ENCODE measurements around the gene ANKS1B. TPM values are rescaled to one million over a fixed set of nuclear protein-coding genes. Genes with fewer than 3 reads are reported as not detected.
A peak's percentile ranks its signal among the peaks of the same experiment; 100 is the strongest.

The ANKS1B gene
- total and polyA plus RNA-seq, 3 experiments from 2014 or later, result 0.39 to 0.60 TPM; not detected in 1

DNA sequence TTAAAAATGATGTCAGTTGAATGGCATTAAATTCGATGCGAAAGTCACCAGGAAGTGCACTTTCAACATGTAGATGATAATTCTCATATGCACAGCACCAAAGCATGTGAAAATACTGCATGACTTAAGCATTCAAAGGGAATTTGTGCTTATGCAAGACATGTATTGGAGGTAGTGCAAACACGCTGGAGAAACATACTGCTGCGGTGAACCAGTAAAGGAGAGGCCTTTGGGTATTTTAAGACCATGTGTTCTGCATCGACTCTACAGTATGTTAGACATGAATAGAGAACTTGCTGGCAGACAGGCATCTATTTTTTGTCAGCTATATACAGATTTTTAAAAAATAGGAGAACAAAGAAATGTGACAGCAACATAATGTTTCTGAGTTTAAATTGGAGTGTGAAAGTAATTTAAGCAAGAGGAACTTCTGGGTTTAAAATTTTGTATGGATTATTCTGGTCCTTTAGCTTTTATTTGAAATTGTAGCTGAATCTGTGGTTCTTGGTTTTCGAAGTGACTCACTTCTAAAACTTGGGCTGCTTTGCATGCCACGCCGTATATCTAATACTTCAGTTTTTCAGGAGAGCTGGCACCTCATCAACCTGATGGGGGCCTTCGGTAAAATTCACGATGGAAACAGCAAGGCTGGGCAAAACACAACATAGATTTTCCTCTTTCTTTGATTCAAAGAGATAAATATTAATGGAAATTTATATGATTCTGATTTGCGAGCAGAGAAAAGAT is 930.9 kb downstream of the ANKS1B start:
- Histone ChIP-seq H3K4me1 (ENCODE audit: insufficient read depth, low read length) (no peaks in the 10 kb centered on the region), H3K27me3 (ENCODE audit: insufficient read depth, low read length, poor library complexity, severe bottlenecking) (no peaks in the 10 kb centered on the region), H3K9me3 (ENCODE audit: low read length) (no peaks in the 10 kb centered on the region), H3K4me3 (ENCODE audit: low read length) (no peak overlapping the region), H3K36me3 (ENCODE audit: insufficient read depth, low read length) (no peaks in the 10 kb centered on the region), H3K27ac (ENCODE audit: low read depth, low read length) (no peak overlapping the region)
- CTCF ChIA-PET, result interaction anchor here (1.5 kb wide), 1 partner anchor 9 kb away, joined by 6 read pairs; no protein-coding TSS in a partner anchor
- Mint-ChIP-seq H3K27ac (no peak overlapping the region), H3K4me1 (no peaks in the 10 kb centered on the region), H3K36me3 (no peaks in the 10 kb centered on the region), H3K27me3 (no peaks in the 10 kb centered on the region), H3K4me3 (no peak overlapping the region), H3K9me3 (no peaks in the 10 kb centered on the region)
- POLR2A ChIA-PET, result no interaction called here
- no peak for DNase-seq

DNA sequence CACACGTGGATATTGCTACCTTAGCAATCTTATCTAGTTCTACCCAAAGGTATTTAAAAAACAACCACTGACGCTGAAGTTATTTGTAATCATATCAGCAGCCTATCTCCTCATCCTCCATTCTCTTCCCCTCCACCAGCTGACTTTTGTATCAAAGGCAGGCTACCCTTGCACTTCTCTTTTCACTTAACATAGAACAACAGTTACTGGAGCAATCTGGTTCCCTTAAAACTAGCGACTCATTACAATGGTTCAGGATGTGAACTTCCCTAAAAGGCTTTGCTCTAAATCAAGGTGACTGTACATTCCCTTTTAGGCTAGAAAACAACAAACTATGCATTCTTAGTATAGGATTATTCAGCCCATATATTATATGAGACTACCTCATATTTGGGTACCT is 935.0 kb downstream of the ANKS1B start:
- Mint-ChIP-seq H3K27ac (peak overlapping the region in 1 of 8 donors; percentile 8), H3K27me3 (no peaks in the 10 kb centered on the region), H3K4me3 (no peak overlapping the region), H3K36me3 (no peaks in the 10 kb centered on the region), H3K9me3 (peaks cover 0 to 9% (median 6%) of the 10 kb centered on the region in 5 donors), H3K4me1 (no peaks in the 10 kb centered on the region)
- Histone ChIP-seq H3K9me3 (ENCODE audit: low read length) (no peaks in the 10 kb centered on the region), H3K4me3 (ENCODE audit: low read length) (no peak overlapping the region), H3K4me1 (ENCODE audit: insufficient read depth, low read length) (no peaks in the 10 kb centered on the region), H3K27ac (ENCODE audit: low read depth, low read length) (no peak overlapping the region), H3K27me3 (ENCODE audit: insufficient read depth, low read length, poor library complexity, severe bottlenecking) (no peaks in the 10 kb centered on the region), H3K36me3 (ENCODE audit: insufficient read depth, low read length) (no peaks in the 10 kb centered on the region)
- ChIA-PET CTCF (no interaction called here), POLR2A (no interaction called here)
- no peak for DNase-seq

DNA sequence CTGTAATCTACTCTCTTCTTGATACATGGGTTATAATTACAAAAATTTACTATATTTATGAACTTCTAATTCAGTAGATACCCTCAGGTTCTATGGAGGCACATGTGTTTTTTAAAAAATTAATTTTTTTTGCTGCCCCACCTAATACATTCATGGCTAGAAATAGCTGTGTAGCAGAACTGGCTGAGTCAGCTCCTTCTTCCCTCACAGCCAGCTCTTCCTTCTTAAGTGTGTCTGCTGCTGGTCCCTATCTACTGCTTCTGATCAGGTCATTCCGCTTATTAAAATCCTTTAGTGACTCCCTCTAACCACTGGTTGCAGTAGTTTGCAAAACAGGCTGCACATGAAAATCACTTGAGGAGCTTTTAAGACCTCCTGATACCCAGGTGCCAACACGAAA is 939.6 kb downstream of the ANKS1B start:
- CTCF ChIA-PET, result interaction anchor here (1.6 to 2.1 kb wide), 3 partner anchors 8 to 11 kb away, joined by 5 to 8 read pairs (median 6); no protein-coding TSS in a partner anchor

DNA sequence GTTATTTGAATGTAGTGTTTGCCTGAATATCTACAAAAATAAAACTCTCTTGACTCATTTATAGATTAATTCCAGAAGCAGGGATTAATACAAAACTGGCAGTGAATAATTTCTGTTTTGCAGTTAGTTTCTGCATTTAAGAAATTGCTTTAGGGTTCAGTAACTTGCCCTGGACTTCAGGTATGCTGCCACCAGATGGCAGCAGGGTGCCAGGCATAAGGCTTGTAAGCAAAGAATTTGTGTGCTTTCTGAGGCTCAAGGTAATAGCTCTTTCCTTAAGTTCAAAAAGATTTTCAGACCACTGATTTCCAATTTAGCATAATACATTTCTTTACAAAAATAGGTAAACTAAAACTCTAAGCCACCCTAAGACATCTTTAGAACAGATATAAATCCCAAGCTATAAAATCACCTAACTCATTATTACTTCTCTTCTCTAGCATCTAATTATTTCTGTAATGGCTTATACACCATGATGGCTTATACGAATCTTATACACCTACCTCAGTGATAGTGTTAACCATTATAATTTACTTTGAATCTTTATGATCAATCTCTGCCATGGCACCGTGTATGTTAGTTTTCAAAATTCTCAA is 941.3 kb downstream of the ANKS1B start:
- CTCF ChIA-PET, result interaction anchor here (1.9 to 2.1 kb wide), 2 partner anchors 10 to 12 kb away, joined by 5 to 8 read pairs; no protein-coding TSS in a partner anchor
- no peak overlapping the region for H3K4me3 ChIP-seq (ENCODE audit: low read length)
- no peak overlapping the region for H3K27ac Mint-ChIP-seq

More for the DNA sequence above, 939.6 kb downstream of the ANKS1B start:
- Histone ChIP-seq H3K4me1 (ENCODE audit: insufficient read depth, low read length) (no peaks in the 10 kb centered on the region), H3K36me3 (ENCODE audit: insufficient read depth, low read length) (no peaks in the 10 kb centered on the region), H3K27ac (ENCODE audit: low read depth, low read length) (no peak overlapping the region), H3K4me3 (ENCODE audit: low read length) (no peak overlapping the region), H3K27me3 (ENCODE audit: insufficient read depth, low read length, poor library complexity, severe bottlenecking) (no peaks in the 10 kb centered on the region), H3K9me3 (ENCODE audit: low read length) (no peaks in the 10 kb centered on the region)
- no peak for DNase-seq
- Mint-ChIP-seq H3K4me3 (no peak overlapping the region), H3K36me3 (no peaks in the 10 kb centered on the region), H3K4me1 (no peaks in the 10 kb centered on the region), H3K27ac (no peak overlapping the region), H3K9me3 (peaks cover 0 to 9% (median 6%) of the 10 kb centered on the region in 5 donors), H3K27me3 (peaks cover 4% of the 10 kb centered on the region in 2 donors)
- POLR2A ChIA-PET, result no interaction called here

DNA sequence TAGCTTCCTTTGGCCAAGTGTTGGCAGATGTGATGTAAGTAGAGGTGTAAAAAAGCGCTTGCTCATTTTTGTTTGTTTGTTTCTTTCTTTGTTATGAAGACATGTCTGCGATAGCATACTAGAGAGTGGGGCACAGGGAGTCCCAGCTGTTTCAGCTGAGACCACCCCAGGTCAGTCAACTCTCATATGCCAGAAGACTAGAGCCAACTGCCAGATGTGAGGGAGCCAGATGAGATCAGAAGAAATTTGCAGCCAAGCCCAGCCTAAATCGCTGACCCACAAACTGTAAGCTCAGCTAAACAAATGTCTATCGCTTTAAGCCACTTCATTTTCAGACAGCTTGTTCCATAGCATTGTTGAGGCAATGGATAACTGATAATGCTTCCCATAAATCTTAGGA is 942.5 kb downstream of the ANKS1B start:
- DNase-seq, result no peak
- Mint-ChIP-seq H3K4me3 (no peak overlapping the region), H3K27ac (no peak overlapping the region), H3K9me3 (peaks cover 0 to 6% (median under 1%) of the 10 kb centered on the region in 5 donors), H3K27me3 (peaks cover 4 to 5% of the 10 kb centered on the region in 2 donors), H3K4me1 (no peaks in the 10 kb centered on the region), H3K36me3 (no peaks in the 10 kb centered on the region)
- Histone ChIP-seq H3K27me3 (ENCODE audit: insufficient read depth, low read length, poor library complexity, severe bottlenecking) (no peaks in the 10 kb centered on the region), H3K36me3 (ENCODE audit: insufficient read depth, low read length) (no peaks in the 10 kb centered on the region), H3K9me3 (ENCODE audit: low read length) (no peaks in the 10 kb centered on the region), H3K4me1 (ENCODE audit: insufficient read depth, low read length) (no peaks in the 10 kb centered on the region), H3K4me3 (ENCODE audit: low read length) (no peak overlapping the region), H3K27ac (ENCODE audit: low read depth, low read length) (no peak overlapping the region)
- CTCF ChIA-PET, result no interaction called here
- POLR2A ChIA-PET, result no interaction called here

More for the DNA sequence above, 941.3 kb downstream of the ANKS1B start:
- no peaks in the 10 kb centered on the region for H3K36me3 Mint-ChIP-seq
- Histone ChIP-seq H3K9me3 (ENCODE audit: low read length) (no peaks in the 10 kb centered on the region), H3K27ac (ENCODE audit: low read depth, low read length) (no peak overlapping the region), H3K27me3 (ENCODE audit: insufficient read depth, low read length, poor library complexity, severe bottlenecking) (no peaks in the 10 kb centered on the region), H3K4me1 (ENCODE audit: insufficient read depth, low read length) (no peaks in the 10 kb centered on the region), H3K36me3 (ENCODE audit: insufficient read depth, low read length) (no peaks in the 10 kb centered on the region)
- no peak overlapping the region for H3K4me3 Mint-ChIP-seq
- H3K27me3 Mint-ChIP-seq, result peaks cover 4 to 5% of the 10 kb centered on the region in 2 donors
- peaks cover 0 to 9% (median 6%) of the 10 kb centered on the region in 5 donors for H3K9me3 Mint-ChIP-seq
- POLR2A ChIA-PET, result no interaction called here
- H3K4me1 Mint-ChIP-seq, result no peaks in the 10 kb centered on the region
- peak in 2 of 5 donors; percentile 3 to 7 for DNase-seq

DNA sequence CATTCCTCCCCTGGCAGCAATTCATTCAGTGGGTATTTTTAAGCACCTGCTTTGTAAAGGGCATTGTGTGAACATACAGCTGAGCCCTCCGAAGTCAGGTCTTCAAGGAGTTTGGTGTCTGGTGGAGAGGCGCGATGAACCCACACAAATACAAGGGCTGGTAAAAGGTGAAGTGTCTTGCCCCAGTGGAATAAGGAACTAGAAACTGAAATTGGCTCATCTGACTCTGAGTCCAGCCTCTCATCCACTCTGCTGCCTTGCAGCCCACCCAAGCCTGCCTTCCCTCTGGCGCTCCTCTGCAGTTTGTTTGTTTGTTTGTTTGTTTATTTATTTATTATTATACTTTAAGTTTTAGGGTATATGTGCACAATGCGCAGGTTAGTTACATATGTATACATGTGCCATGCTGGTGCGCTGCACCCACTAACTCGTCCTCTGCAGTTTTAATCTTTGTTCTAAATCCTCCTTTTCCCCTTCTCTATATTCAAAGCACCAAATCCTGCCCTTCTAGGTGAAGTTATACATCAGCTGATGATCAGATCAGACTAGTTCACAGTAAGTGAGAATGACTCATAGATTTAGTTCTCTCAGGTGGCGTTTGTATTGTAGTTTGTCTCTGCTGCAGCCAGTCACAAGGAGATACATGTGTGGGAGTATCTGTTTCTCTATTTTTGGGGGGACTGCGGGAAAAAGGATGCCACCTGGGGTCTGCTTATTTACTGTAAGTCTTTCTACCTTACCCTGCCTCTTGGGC is 945.2 kb downstream of the ANKS1B start:
- Histone ChIP-seq H3K36me3 (ENCODE audit: insufficient read depth, low read length) (no peaks in the 10 kb centered on the region), H3K4me3 (ENCODE audit: low read length) (no peak overlapping the region), H3K27ac (ENCODE audit: low read depth, low read length) (no peak overlapping the region), H3K4me1 (ENCODE audit: insufficient read depth, low read length) (no peaks in the 10 kb centered on the region), H3K27me3 (ENCODE audit: insufficient read depth, low read length, poor library complexity, severe bottlenecking) (no peaks in the 10 kb centered on the region), H3K9me3 (ENCODE audit: low read length) (no peaks in the 10 kb centered on the region)
- H3K27ac Mint-ChIP-seq, result no peak overlapping the region
- H3K4me3 Mint-ChIP-seq, result no peak overlapping the region
- no peaks in the 10 kb centered on the region for H3K4me1 Mint-ChIP-seq
- peaks cover 2 to 5% of the 10 kb centered on the region in 2 donors for H3K27me3 Mint-ChIP-seq
- ChIA-PET POLR2A (no interaction called here), CTCF (no interaction called here)
- no peaks in the 10 kb centered on the region for H3K9me3 Mint-ChIP-seq
- DNase-seq, result no peak
- H3K36me3 Mint-ChIP-seq, result no peaks in the 10 kb centered on the region

DNA sequence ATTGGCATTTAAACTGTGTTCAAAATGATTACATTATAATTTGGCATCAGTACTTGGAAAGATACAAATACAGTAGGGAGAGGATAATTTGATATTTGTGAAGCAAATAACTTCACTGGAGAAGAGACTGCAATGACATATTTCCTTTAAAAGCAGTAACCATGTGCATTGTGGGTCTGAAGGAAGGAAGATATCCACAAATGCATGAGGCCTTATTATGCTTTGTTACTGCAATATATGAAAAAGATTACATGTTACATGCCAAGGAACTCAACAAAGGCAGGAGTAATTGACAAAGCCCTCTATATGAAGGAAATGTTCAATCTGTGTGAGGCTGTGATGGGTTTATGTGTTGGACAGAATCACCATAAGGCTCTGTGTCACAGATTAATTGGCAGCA is 948.2 kb downstream of the ANKS1B start:
- POLR2A ChIA-PET, result no interaction called here
- Mint-ChIP-seq H3K36me3 (no peaks in the 10 kb centered on the region), H3K4me3 (no peak overlapping the region), H3K4me1 (no peaks in the 10 kb centered on the region), H3K27ac (no peak overlapping the region), H3K9me3 (no peaks in the 10 kb centered on the region), H3K27me3 (peaks cover 0 to 2% of the 10 kb centered on the region in 2 donors)
- CTCF ChIA-PET, result no interaction called here
- H3K36me3 ChIP-seq (ENCODE audit: insufficient read depth, low read length), result no peaks in the 10 kb centered on the region
- H3K27ac ChIP-seq (ENCODE audit: low read depth, low read length), result no peak overlapping the region
- H3K9me3 ChIP-seq (ENCODE audit: low read length), result no peaks in the 10 kb centered on the region
- no peaks in the 10 kb centered on the region for H3K4me1 ChIP-seq (ENCODE audit: insufficient read depth, low read length)
- H3K27me3 ChIP-seq (ENCODE audit: insufficient read depth, low read length, poor library complexity, severe bottlenecking), result no peaks in the 10 kb centered on the region
- no peak for DNase-seq
- no peak overlapping the region for H3K4me3 ChIP-seq (ENCODE audit: low read length)

DNA sequence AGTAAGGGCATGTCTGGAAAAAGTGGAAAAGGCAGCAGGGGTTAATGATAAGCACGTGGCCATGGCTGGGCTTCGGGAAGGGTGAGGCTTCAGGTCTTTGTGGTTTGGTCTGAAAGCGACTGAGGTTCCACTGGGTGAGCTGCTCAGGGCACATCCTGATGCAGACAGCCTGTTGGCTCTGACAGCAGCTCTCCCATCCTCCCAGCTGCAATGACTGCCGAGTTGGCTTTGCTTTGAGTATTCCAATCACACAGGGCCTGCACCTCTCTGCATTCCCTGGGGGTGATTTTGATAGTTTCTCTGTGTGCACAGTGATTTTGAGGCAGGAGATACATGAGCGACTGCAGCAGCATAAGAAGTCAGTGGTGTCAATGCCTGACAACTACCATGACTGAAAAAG is 948.9 kb downstream of the ANKS1B start:
- Histone ChIP-seq H3K36me3 (ENCODE audit: insufficient read depth, low read length) (no peaks in the 10 kb centered on the region), H3K27me3 (ENCODE audit: insufficient read depth, low read length, poor library complexity, severe bottlenecking) (no peaks in the 10 kb centered on the region), H3K27ac (ENCODE audit: low read depth, low read length) (no peak overlapping the region), H3K4me3 (ENCODE audit: low read length) (no peak overlapping the region), H3K4me1 (ENCODE audit: insufficient read depth, low read length) (no peaks in the 10 kb centered on the region), H3K9me3 (ENCODE audit: low read length) (no peaks in the 10 kb centered on the region)
- DNase-seq, result no peak
- Mint-ChIP-seq H3K27me3 (peaks cover 0 to 3% of the 10 kb centered on the region in 2 donors), H3K4me1 (no peaks in the 10 kb centered on the region), H3K27ac (no peak overlapping the region), H3K36me3 (no peaks in the 10 kb centered on the region), H3K9me3 (no peaks in the 10 kb centered on the region), H3K4me3 (no peak overlapping the region)
- ChIA-PET CTCF (no interaction called here), POLR2A (no interaction called here)
